SK-N-SH (cell line): ENCODE data around the gene CNIH3. TPM values are rescaled to one million over a fixed set of nuclear protein-coding genes. Genes with fewer than 3 reads are reported as not detected.

Source experiments
- CTCF ChIA-PET: fragments of 300-600, 350-600 bp; formaldehyde crosslinking; extraction: SDS; loops from one replicate; lab custom pipeline; 2021; lab: Yijun Ruan, JAX
- POLR2A ChIA-PET: fragments of 350-600 bp; sonication (Branson Sonifier 250); formaldehyde crosslinking; extraction: SDS; loops from one replicate; lab custom pipeline; 2020; ENCODE audit warnings: antibody characterized with exemption, inconsistent platforms; lab: Yijun Ruan, JAX
- DNase-seq: peaks from one replicate; pipeline ENCODE4 v3.0.0; 2012
- H2AFZ ChIP-seq: fragments of 200-600 bp; sonication (generic); 2 replicates; pipeline ENCODE4 v1.8.1; 2016; ENCODE audit warnings: antibody characterized with exemption, mild to moderate bottlenecking, low read depth
- H3F3A ChIP-seq: fragments of 200-600 bp; sonication (generic); replicated peaks from 2 replicates; pipeline ENCODE3; 2016; ENCODE audit warnings: antibody characterized with exemption, mild to moderate bottlenecking; ENCODE audit not compliant: insufficient read depth
- H3K27ac ChIP-seq, 2 experiments: fragments of 200-500 bp in 1 of 2; fragments of 200-600 bp in 1 of 2; sonication (Bioruptor generic) in 1 of 2; sonication (generic), shearing (Covaris generic) in 1 of 2; 2 replicates each; pipeline versions ENCODE4 v1.5.1 to v1.6.1; 2014 to 2016; ENCODE audit warnings: low read depth in 2 of 2, inconsistent platforms in 1 of 2, low read length in 1 of 2, mild to moderate bottlenecking in 1 of 2, mixed read lengths in 1 of 2
- H3K27me3 ChIP-seq: fragments of 200-600 bp; sonication (generic), shearing (Covaris generic); 2 replicates; pipeline ENCODE4 v1.6.1; 2016; ENCODE audit warnings: mixed run types; ENCODE audit not compliant: insufficient read depth
- H3K36me3 ChIP-seq, 2 experiments: fragments of 200-500 bp in 1 of 2; fragments of 200-600 bp in 1 of 2; sonication (Bioruptor generic) in 1 of 2; sonication (generic) in 1 of 2; replicated peaks in 1 of 2; 2 replicates each; pipeline versions ENCODE3 to v1.5.1; 2014 to 2016; ENCODE audit warnings: low read length in 1 of 2, mild to moderate bottlenecking in 1 of 2; ENCODE audit not compliant: insufficient read depth in 2 of 2, control insufficient read depth in 1 of 2
- H3K4me1 ChIP-seq, 2 experiments: fragments of 200-500 bp in 1 of 2; fragments of 200-600 bp in 1 of 2; sonication (Bioruptor generic) in 1 of 2; sonication (generic), shearing (Covaris generic) in 1 of 2; 2 replicates each; pipeline versions ENCODE4 v1.5.1 to v1.6.1; 2014 to 2016; ENCODE audit warnings: low read depth in 1 of 2, low read length in 1 of 2, mixed run types in 1 of 2; ENCODE audit not compliant: insufficient read depth in 2 of 2, control insufficient read depth in 1 of 2
- H3K4me2 ChIP-seq: fragments of 200-600 bp; sonication (generic), shearing (Covaris generic); 2 replicates; pipeline ENCODE4 v1.6.1; 2017; ENCODE audit warnings: mixed run types
- H3K4me3 ChIP-seq, 2 experiments: fragments of 200-500 bp in 1 of 2; fragments of 200-600 bp in 1 of 2; sonication (Bioruptor generic) in 1 of 2; sonication (generic), shearing (Covaris generic) in 1 of 2; 2 replicates each; pipeline versions ENCODE4 v1.5.1 to v1.8.1; 2014 to 2016; ENCODE audit warnings: low read depth in 2 of 2, inconsistent platforms in 1 of 2, low read length in 1 of 2, mild to moderate bottlenecking in 1 of 2, mixed read lengths in 1 of 2, moderate library complexity in 1 of 2
- H3K79me2 ChIP-seq: fragments of 200-600 bp; sonication (generic); 2 replicates; pipeline ENCODE4 v1.8.1; 2017; ENCODE audit warnings: mild to moderate bottlenecking; ENCODE audit not compliant: insufficient read depth
- H3K9ac ChIP-seq: fragments of 200-600 bp; sonication (generic); 2 replicates; pipeline ENCODE4 v1.6.1; 2017; ENCODE audit warnings: mixed run types
- H3K9me2 ChIP-seq: fragments of 200-600 bp; sonication (generic); 2 replicates; pipeline ENCODE4 v1.6.1; 2017; ENCODE audit warnings: mixed run types
- H3K9me3 ChIP-seq: fragments of 200-600 bp; sonication (generic); 2 replicates; pipeline ENCODE4 v1.6.1; 2017; ENCODE audit warnings: mixed run types, mild to moderate bottlenecking, moderate library complexity
- H4K20me1 ChIP-seq: fragments of 200-600 bp; sonication (generic); 2 replicates; pipeline ENCODE4 v1.6.1; 2017; ENCODE audit warnings: mild to moderate bottlenecking, mixed run types; ENCODE audit not compliant: insufficient read depth
- ELF1 ChIP-seq: IDR thresholded peaks from 2 replicates; pipeline ENCODE4 v1.4.0; 2012
- EZH2phosphoT487 ChIP-seq: fragments of 200-600 bp; sonication (generic); IDR thresholded peaks from 2 replicates; pipeline ENCODE4 v1.6.1; 2017; ENCODE audit warnings: low read depth, mixed run types, mild to moderate bottlenecking, antibody characterized with exemption, moderate library complexity, borderline replicate concordance
- FOXJ3 ChIP-seq: sonication (generic); formaldehyde crosslinking; IDR thresholded peaks from 2 replicates; pipeline ENCODE4 v1.5.1; 2020; ENCODE audit warnings: mild to moderate bottlenecking, missing genetic modification reagents
- GATA2 ChIP-seq: sonication (generic); formaldehyde crosslinking; IDR thresholded peaks from 2 replicates; pipeline ENCODE4 v1.5.0; 2020; ENCODE audit warnings: mild to moderate bottlenecking, missing genetic modification reagents
- NFIC ChIP-seq: IDR thresholded peaks from 2 replicates; pipeline ENCODE4 v1.4.0; 2012; ENCODE audit warnings: borderline replicate concordance
- RAD21 ChIP-seq: IDR thresholded peaks from 2 replicates; pipeline ENCODE4 v1.6.1; 2012; ENCODE audit warnings: mild to moderate bottlenecking, low read length
- SMC3 ChIP-seq: IDR thresholded peaks from 2 replicates; pipeline ENCODE4 v1.6.1; 2012; ENCODE audit warnings: low read depth, low read length, improper control_type of control experiment
- TAF1 ChIP-seq: IDR thresholded peaks from 2 replicates; pipeline ENCODE4 v1.6.1; 2012; ENCODE audit warnings: low read depth, mild to moderate bottlenecking, low read length, moderate library complexity, borderline replicate concordance
- YY1 ChIP-seq: IDR thresholded peaks from 2 replicates; pipeline ENCODE4 v1.4.0; 2012; ENCODE audit warnings: low read depth, mild to moderate bottlenecking
- WGBS: methylation state at CpG from one replicate; pipeline ENCODE4 v1.1.6; 2017; ENCODE audit warnings: low lambda C conversion rate; 5-methylcytosine and 5-hydroxymethylcytosine counted together
- polyA plus RNA-seq, 3 experiments: library from polyadenylated mRNA; depleted of rRNA; stranded (reverse); fragments of >200 nt; gene quantifications; 2 replicates each; pipeline ENCODE4 v1.2.3, GENCODE V29; 2012
- TF ChIP-seq, protein P1 (sequence below): fragments of 150-350 bp; IDR thresholded peaks from 2 replicates; pipeline ENCODE4 v1.6.1; 2017; ENCODE audit warnings: antibody characterized with exemption, low read length, low read depth, borderline replicate concordance
- TF ChIP-seq, protein P2 (sequence below): IDR thresholded peaks from 2 replicates; pipeline ENCODE4 v1.4.0; 2012; ENCODE audit warnings: low read depth, borderline replicate concordance
- TF ChIP-seq, protein P3 (sequence below): fragments of 200-600 bp; sonication (generic); IDR thresholded peaks from 2 replicates; pipeline ENCODE4 v1.6.1; 2017; ENCODE audit warnings: antibody characterized with exemption, mild to moderate bottlenecking, moderate library complexity

The CNIH3 gene
- polyA plus RNA-seq, 1 of the 3 experiments (the other 2 are of a cell fraction), result 18.8 TPM

DNA sequence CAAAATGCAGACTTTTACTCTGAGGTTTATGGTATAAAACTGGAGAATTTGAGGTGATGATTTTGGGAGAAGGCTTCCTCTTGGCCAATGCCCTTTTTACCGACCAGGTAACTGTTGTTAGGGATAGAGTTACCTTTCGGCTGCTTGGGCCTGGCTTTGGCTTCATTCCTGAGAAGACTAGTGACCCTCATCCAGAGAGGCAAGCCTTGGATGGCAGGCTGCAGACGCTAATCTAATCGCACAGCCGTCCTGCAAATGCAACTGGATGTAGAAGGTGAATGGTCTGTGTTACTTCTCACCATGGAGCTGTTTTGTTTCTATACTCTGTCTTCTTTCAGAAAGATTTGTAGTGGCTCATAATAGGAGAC, 124.6 kb downstream of the CNIH3 start:
- no peaks in the 10 kb centered on the region for H3F3A ChIP-seq
- H3K4me3 ChIP-seq, result no peak overlapping the region
- H3K27me3 ChIP-seq, result no peaks in the 10 kb centered on the region
- ChIA-PET POLR2A (no interaction called here), CTCF (interaction anchor here (1.4 kb wide), 1 partner anchor 96 kb away, joined by 5 read pairs; no protein-coding TSS in a partner anchor)
- H3K9ac ChIP-seq, result no peak overlapping the region
- TF ChIP-seq, protein P1, sequence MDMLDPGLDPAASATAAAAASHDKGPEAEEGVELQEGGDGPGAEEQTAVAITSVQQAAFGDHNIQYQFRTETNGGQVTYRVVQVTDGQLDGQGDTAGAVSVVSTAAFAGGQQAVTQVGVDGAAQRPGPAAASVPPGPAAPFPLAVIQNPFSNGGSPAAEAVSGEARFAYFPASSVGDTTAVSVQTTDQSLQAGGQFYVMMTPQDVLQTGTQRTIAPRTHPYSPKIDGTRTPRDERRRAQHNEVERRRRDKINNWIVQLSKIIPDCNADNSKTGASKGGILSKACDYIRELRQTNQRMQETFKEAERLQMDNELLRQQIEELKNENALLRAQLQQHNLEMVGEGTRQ, result no peak
- TF ChIP-seq FOXJ3 (CRISPR knock-in tag), result no peak
- TF ChIP-seq GATA2 (CRISPR knock-in tag), result no peak
- no peak for TF ChIP-seq NFIC
- TF ChIP-seq TAF1, result no peak
- TF ChIP-seq, protein P2, sequence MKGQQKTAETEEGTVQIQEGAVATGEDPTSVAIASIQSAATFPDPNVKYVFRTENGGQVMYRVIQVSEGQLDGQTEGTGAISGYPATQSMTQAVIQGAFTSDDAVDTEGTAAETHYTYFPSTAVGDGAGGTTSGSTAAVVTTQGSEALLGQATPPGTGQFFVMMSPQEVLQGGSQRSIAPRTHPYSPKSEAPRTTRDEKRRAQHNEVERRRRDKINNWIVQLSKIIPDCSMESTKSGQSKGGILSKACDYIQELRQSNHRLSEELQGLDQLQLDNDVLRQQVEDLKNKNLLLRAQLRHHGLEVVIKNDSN, result no peak
- H3K9me2 ChIP-seq, result no peaks in the 10 kb centered on the region
- no peak for DNase-seq
- H3K9me3 ChIP-seq, result no peaks in the 10 kb centered on the region
- WGBS, result 92% methylated on average over 5 of the region's 5 CpGs
- no peaks in the 10 kb centered on the region; a peak in 1 of 4 replicates for H3K4me1 ChIP-seq
- H3K27ac ChIP-seq, result no peak overlapping the region
- no peaks in the 10 kb centered on the region for H3K79me2 ChIP-seq
- no peaks in the 10 kb centered on the region for H4K20me1 ChIP-seq
- no peak overlapping the region for H2AFZ ChIP-seq
- no peak overlapping the region for H3K4me2 ChIP-seq
- H3K36me3 ChIP-seq, result peaks cover 5 to 17% of the 10 kb centered on the region in 2 experiments

DNA sequence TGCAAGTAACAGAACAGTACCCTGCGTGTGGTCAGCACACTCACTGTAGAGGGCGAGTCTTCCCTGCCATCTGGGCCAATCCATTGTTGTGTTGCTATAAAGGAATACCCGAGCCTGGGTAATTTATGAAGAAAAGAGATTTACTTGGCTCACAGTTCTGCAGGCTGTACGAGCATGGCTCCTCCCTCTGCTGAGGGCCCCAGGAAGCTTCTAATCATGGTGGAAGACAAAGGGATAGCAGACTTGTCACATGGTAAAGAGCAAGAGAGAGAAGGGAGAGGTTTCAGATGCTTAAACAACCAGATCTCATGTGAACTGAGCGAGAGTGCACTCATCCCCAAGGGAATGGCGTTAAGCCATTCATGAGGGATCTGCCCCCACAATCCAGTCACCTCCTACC, 126.2 kb downstream of the CNIH3 start:
- H3K4me3 ChIP-seq, result no peak overlapping the region
- H3K4me2 ChIP-seq, result no peak overlapping the region
- ChIA-PET CTCF (interaction anchor here (1.0 to 1.4 kb wide), 3 partner anchors 98 to 110 kb away, joined by 3 to 5 read pairs (median 3); no protein-coding TSS in a partner anchor), POLR2A (interaction anchor here (1.5 kb wide), 1 partner anchor 9 kb away, joined by 3 read pairs; no protein-coding TSS in a partner anchor)
- no peaks in the 10 kb centered on the region; a peak in 1 of 4 replicates for H3K4me1 ChIP-seq
- H3K9me2 ChIP-seq, result no peaks in the 10 kb centered on the region
- no peak overlapping the region for H3K9ac ChIP-seq
- TF ChIP-seq SMC3 (no peak), EZH2phosphoT487 (no peak), RAD21 (no peak), ELF1 (no peak), YY1 (no peak)
- TF ChIP-seq, protein P3, sequence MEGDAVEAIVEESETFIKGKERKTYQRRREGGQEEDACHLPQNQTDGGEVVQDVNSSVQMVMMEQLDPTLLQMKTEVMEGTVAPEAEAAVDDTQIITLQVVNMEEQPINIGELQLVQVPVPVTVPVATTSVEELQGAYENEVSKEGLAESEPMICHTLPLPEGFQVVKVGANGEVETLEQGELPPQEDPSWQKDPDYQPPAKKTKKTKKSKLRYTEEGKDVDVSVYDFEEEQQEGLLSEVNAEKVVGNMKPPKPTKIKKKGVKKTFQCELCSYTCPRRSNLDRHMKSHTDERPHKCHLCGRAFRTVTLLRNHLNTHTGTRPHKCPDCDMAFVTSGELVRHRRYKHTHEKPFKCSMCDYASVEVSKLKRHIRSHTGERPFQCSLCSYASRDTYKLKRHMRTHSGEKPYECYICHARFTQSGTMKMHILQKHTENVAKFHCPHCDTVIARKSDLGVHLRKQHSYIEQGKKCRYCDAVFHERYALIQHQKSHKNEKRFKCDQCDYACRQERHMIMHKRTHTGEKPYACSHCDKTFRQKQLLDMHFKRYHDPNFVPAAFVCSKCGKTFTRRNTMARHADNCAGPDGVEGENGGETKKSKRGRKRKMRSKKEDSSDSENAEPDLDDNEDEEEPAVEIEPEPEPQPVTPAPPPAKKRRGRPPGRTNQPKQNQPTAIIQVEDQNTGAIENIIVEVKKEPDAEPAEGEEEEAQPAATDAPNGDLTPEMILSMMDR, result no peak
- H3F3A ChIP-seq, result no peaks in the 10 kb centered on the region
- peaks cover 0 to 17% of the 10 kb centered on the region in 2 experiments for H3K36me3 ChIP-seq
- H3K27me3 ChIP-seq, result no peaks in the 10 kb centered on the region
- H2AFZ ChIP-seq, result no peak overlapping the region
- WGBS, result 82% methylated on average over 6 of the region's 6 CpGs
- H3K79me2 ChIP-seq, result no peaks in the 10 kb centered on the region
- H4K20me1 ChIP-seq, result no peaks in the 10 kb centered on the region
- no peaks in the 10 kb centered on the region for H3K9me3 ChIP-seq
- DNase-seq, result no peak
- no peak overlapping the region for H3K27ac ChIP-seq
